Measurements from ENCODE around the gene PLIN4. TPM values are rescaled to one million over a fixed set of nuclear protein-coding genes. Genes with fewer than 3 reads are reported as not detected.

PLIN4 gene
- total and polyA plus RNA-seq, 9 of the 15 experiments (the other 6 are each of a cell fraction or from before 2014, with no cell fraction given) = 0.04 to 0.16 (median 0.07) TPM; not detected in 3

GRCh38 chr19:4543842-4544647, 25.8 kb upstream of the PLIN4 start:
- WGBS (ENCODE audit: insufficient coverage, low coverage, missing lambda C conversion rate) = 90% methylated on average over 11 of the region's 87 CpGs
- no peaks in the 10 kb centered on the region for H3K9me1 ChIP-seq (ENCODE audit: control insufficient read depth, insufficient read depth, low read length)
- H3K4me1 ChIP-seq (replicated peaks in 1 of 2; ENCODE audit: control insufficient read depth in 2 of 2, insufficient read depth in 2 of 2, low read length in 2 of 2) = peaks cover 7 to 39% of the 10 kb centered on the region in 2 experiments; a peak in 4 of 5 replicates
- H3K4me2 ChIP-seq (ENCODE audit: insufficient read depth, low read length) = no peak overlapping the region
- FAIRE-seq (no peak), ATAC-seq (no peak), DNase-seq (ENCODE audit: extremely low read depth in 1 of 4, low spot score in 3 of 4) (no peak)
- H4K20me1 ChIP-seq (replicated peaks; ENCODE audit: control insufficient read depth, insufficient read depth, low read length) = no peaks in the 10 kb centered on the region
- no TSS peak for BruUV-seq (replicated peaks)
- peaks cover 23% of the 10 kb centered on the region; the same call in 2 of the 3 replicates for H3K79me2 ChIP-seq (ENCODE audit: control insufficient read depth, insufficient read depth, low read length)
- H3K9ac ChIP-seq (ENCODE audit: insufficient read depth in 1 of 2, low read depth in 2 of 2, low read length in 2 of 2) = no peak overlapping the region
- no peak overlapping the region for H2AFZ ChIP-seq (ENCODE audit: low read depth, low read length)
- H3K9me3 ChIP-seq (replicated peaks; ENCODE audit: control insufficient read depth, insufficient read depth, low read depth, low read length) = no peaks in the 10 kb centered on the region
- peak; percentile 29; the same call in 1 of the 2 replicates for TF ChIP-seq ZBTB7A (IDR thresholded peaks at IDR 0.05; ENCODE audit: borderline replicate concordance, control insufficient read depth, low read depth, low read length)
- peak; percentile 81 for TF ChIP-seq ZBTB33 (CRISPR knock-in tag; IDR thresholded peaks at IDR 0.05)
- no peak for TF ChIP-seq TGIF2 (CRISPR knock-in tag; IDR thresholded peaks at IDR 0.05)
- ChIA-PET CTCF (ENCODE audit: low intra/inter-chr PET ratio) (no interaction called here), POLR2A (no interaction called here)
- intact Hi-C loops (cut with micrococcal nuclease) = no loop called here
- H3K4me3 ChIP-seq = no peak overlapping the region
- H3K27ac ChIP-seq (ENCODE audit: extremely low read depth, low read depth, low read length) = no peak overlapping the region
- H3K36me3 ChIP-seq (ENCODE audit: control insufficient read depth, insufficient read depth, low read length) = no peaks in the 10 kb centered on the region
- no peaks in the 10 kb centered on the region for H3K27me3 ChIP-seq (ENCODE audit: control insufficient read depth in 2 of 2, insufficient read depth in 2 of 2, low read length in 2 of 2)
- in situ Hi-C loops (cut with MboI) = no loop called here

Measured in K562 (cell line).